ENCODE data around the gene NDUFA5. TPM values are rescaled to one million over a fixed set of nuclear protein-coding genes. Genes with fewer than 3 reads are reported as not detected.

NDUFA5 gene
- total RNA-seq, 2 experiments from 2014 or later: 50.8 to 74.9 TPM

GRCh38 chr7:123599766-123600165 is 42.1 kb upstream of the NDUFA5 start:
- intact Hi-C loops (cut with micrococcal nuclease; ENCODE audit: unreplicated experiment): no loop called here
- H3K4me3 ChIP-seq (ENCODE audit: low read depth, low read length, poor library complexity, severe bottlenecking): no peak overlapping the region
- H3K27ac ChIP-seq (ENCODE audit: low read depth, low read length, poor library complexity, severe bottlenecking): no peak overlapping the region
- ChIA-PET CTCF (ENCODE audit: unreplicated experiment) (no interaction called here), POLR2A (interaction anchor here (1.2 kb wide), 1 partner anchor 10 kb away, joined by 3 read pairs; no protein-coding TSS in a partner anchor)
- BruUV-seq (replicated peaks): no TSS peak
- TF ChIP-seq EZH2phosphoT487 (IDR thresholded peaks at IDR 0.05; ENCODE audit: borderline replicate concordance, low read depth, low read length) (no peak), CTCF (conservative IDR thresholded peaks at IDR 0.05; ENCODE audit: low read length) (no peak)
- no peaks in the 10 kb centered on the region for H3K79me2 ChIP-seq (ENCODE audit: insufficient read depth, low read depth, low read length)
- DNase-seq (ENCODE audit: low spot score): no peak
- no peak overlapping the region for H3K4me2 ChIP-seq (ENCODE audit: low read length)
- no peaks in the 10 kb centered on the region for H3K9me3 ChIP-seq (ENCODE audit: low read length)
- H2AFZ ChIP-seq (ENCODE audit: low read length): no peak overlapping the region
- no peaks in the 10 kb centered on the region for H3K36me3 ChIP-seq (ENCODE audit: insufficient read depth, low read length)
- no peaks in the 10 kb centered on the region for H4K20me1 ChIP-seq (ENCODE audit: insufficient read depth, low read length)
- H3K9me2 ChIP-seq (ENCODE audit: insufficient read depth, low read length): no peaks in the 10 kb centered on the region
- no peaks in the 10 kb centered on the region for H3K4me1 ChIP-seq (ENCODE audit: insufficient read depth, low read length, poor library complexity, severe bottlenecking)

GRCh38 chr7:123598657-123599056 is 41.0 kb upstream of the NDUFA5 start:
- H3K9me3 ChIP-seq (ENCODE audit: low read length): no peaks in the 10 kb centered on the region
- H3K36me3 ChIP-seq (ENCODE audit: insufficient read depth, low read length): no peaks in the 10 kb centered on the region
- no peak overlapping the region for H3K4me2 ChIP-seq (ENCODE audit: low read length)
- ChIA-PET POLR2A (interaction anchor here (0.7 kb wide), 1 partner anchor 174 kb away, joined by 3 read pairs; no protein-coding TSS in a partner anchor), CTCF (ENCODE audit: unreplicated experiment) (no interaction called here)
- H3K79me2 ChIP-seq (ENCODE audit: insufficient read depth, low read depth, low read length): no peaks in the 10 kb centered on the region
- no peak for DNase-seq (ENCODE audit: low spot score)
- H3K4me1 ChIP-seq (ENCODE audit: insufficient read depth, low read length, poor library complexity, severe bottlenecking): no peaks in the 10 kb centered on the region
- no peaks in the 10 kb centered on the region for H3K9me2 ChIP-seq (ENCODE audit: insufficient read depth, low read length)
- H4K20me1 ChIP-seq (ENCODE audit: insufficient read depth, low read length): no peaks in the 10 kb centered on the region
- no TSS peak for BruUV-seq (replicated peaks)
- intact Hi-C loops (cut with micrococcal nuclease; ENCODE audit: unreplicated experiment): no loop called here
- no peak overlapping the region for H3K4me3 ChIP-seq (ENCODE audit: low read depth, low read length, poor library complexity, severe bottlenecking)
- TF ChIP-seq EZH2phosphoT487 (IDR thresholded peaks at IDR 0.05; ENCODE audit: borderline replicate concordance, low read depth, low read length) (no peak), CTCF (conservative IDR thresholded peaks at IDR 0.05; ENCODE audit: low read length) (no peak)
- no peak overlapping the region for H2AFZ ChIP-seq (ENCODE audit: low read length)
- H3K27ac ChIP-seq (ENCODE audit: low read depth, low read length, poor library complexity, severe bottlenecking): no peak overlapping the region

GRCh38 chr7:123594813-123595241 is 37.2 kb upstream of the NDUFA5 start:
- Histone ChIP-seq H3K4me3 (ENCODE audit: low read depth, low read length, poor library complexity, severe bottlenecking) (no peak overlapping the region), H2AFZ (ENCODE audit: low read length) (no peak overlapping the region), H3K79me2 (ENCODE audit: insufficient read depth, low read depth, low read length) (no peaks in the 10 kb centered on the region), H3K4me2 (ENCODE audit: low read length) (no peak overlapping the region), H3K9me3 (ENCODE audit: low read length) (no peaks in the 10 kb centered on the region), H3K36me3 (ENCODE audit: insufficient read depth, low read length) (no peaks in the 10 kb centered on the region), H3K4me1 (ENCODE audit: insufficient read depth, low read length, poor library complexity, severe bottlenecking) (no peaks in the 10 kb centered on the region), H4K20me1 (ENCODE audit: insufficient read depth, low read length) (no peaks in the 10 kb centered on the region), H3K27ac (ENCODE audit: low read depth, low read length, poor library complexity, severe bottlenecking) (no peak overlapping the region), H3K9me2 (ENCODE audit: insufficient read depth, low read length) (no peaks in the 10 kb centered on the region)
- intact Hi-C loops (cut with micrococcal nuclease; ENCODE audit: unreplicated experiment): no loop called here
- TF ChIP-seq CTCF (conservative IDR thresholded peaks at IDR 0.05; ENCODE audit: low read length) (no peak), EZH2phosphoT487 (IDR thresholded peaks at IDR 0.05; ENCODE audit: borderline replicate concordance, low read depth, low read length) (no peak)
- DNase-seq (ENCODE audit: low spot score): no peak
- POLR2A ChIA-PET: no interaction called here
- no TSS peak for BruUV-seq (replicated peaks)
- CTCF ChIA-PET (ENCODE audit: unreplicated experiment): no interaction called here
